H1 (cell line): ENCODE measurements around the gene PARP15. TPM values are rescaled to one million over a fixed set of nuclear protein-coding genes. Genes with fewer than 3 reads are reported as not detected.

Source experiments
- CTBP2 ChIP-seq: IDR thresholded peaks from 2 replicates; pipeline ENCODE4 v1.7.0; 2011; ENCODE audit warnings: borderline replicate concordance, mild to moderate bottlenecking, moderate library complexity, mixed read lengths, low read length; ENCODE audit not compliant: insufficient read depth, insufficient read length
- ZNF274 ChIP-seq: IDR thresholded peaks from 2 replicates; pipeline ENCODE4 v1.7.0; 2012; ENCODE audit warnings: low read length, borderline replicate concordance; ENCODE audit errors: extremely low read depth
- polyA plus RNA-seq, 7 experiments: library from polyadenylated mRNA; depleted of rRNA in 3 of 7; stranded (reverse) in 5 of 7; unstranded in 2 of 7; fragments of >200 nt in 5 of 7; fragments of 200-250 nt in 2 of 7; gene quantifications; 1 replicate in 5 of 7; 2 replicates in 1 of 7; 4 replicates in 1 of 7; pipeline versions ENCODE4 v1.2.1 to v1.2.3, GENCODE V29; 2011 to 2013; ENCODE audit warnings: missing spikeins in 2 of 7, mixed read lengths in 2 of 7
- total RNA-seq: library from RNA; stranded (reverse); fragmentation: NEBNext Ultra II Directional; extraction: Animal tissue kit (Norgen Biotek cat#: 25700); gene quantifications from 2 replicates; pipeline ENCODE4 v1.2.1, GENCODE V29; 2021

The PARP15 gene
- total and polyA plus RNA-seq, 2 of the 8 experiments (the other 6 are each of a cell fraction or from before 2014, with no cell fraction given): 0.37 to 0.45 TPM

DNA sequence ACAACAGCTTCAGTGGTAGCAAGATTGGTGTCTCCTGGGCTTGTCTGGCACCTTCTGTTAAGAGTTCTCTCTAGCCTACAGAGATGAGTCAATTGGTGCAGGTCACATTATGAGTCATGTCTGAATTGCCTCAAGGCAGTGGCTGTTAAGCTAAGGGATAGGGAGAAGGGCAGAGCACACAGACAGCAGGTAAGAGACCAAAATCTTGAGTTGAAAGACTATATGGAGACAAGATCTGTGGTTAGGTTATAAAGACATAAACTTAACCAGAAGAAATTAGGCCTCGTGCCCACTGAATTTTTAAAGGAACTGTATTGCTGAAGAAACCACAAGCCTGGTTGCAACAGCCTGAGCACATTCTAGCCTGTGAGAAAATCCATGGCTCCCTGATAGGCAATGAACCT, 43.5 kb upstream of the PARP15 start (continued):
- no peak for TF ChIP-seq CTBP2
- no peak for TF ChIP-seq ZNF274
- TF ChIP-seq, all 59 proteins: peak for 0
